HepG2 (cell line): ENCODE results near the gene TNFAIP1. TPM values are rescaled to one million over a fixed set of nuclear protein-coding genes. Genes with fewer than 3 reads are reported as not detected.

Experiments used
- ATAC-seq: fragments of 200-7000 bp; cut with Tn5 transposase; 3 replicates; pipeline ENCODE4 v1.9.1; 2020; ENCODE audit warnings: mild to moderate bottlenecking, moderate library complexity
- BruUV-seq: library from RNA; stranded (reverse); fragments of 400-500 nt; replicated peaks from 2 replicates; lab custom pipeline; 2021; lab: Mats Ljungman, UMichigan
- CTCF ChIA-PET: fragments of 300-600 bp; formaldehyde crosslinking; extraction: SDS; loops from one replicate; lab custom pipeline; 2021; ENCODE audit warnings: low total read pairs, inconsistent platforms, low intra/inter-chr PET ratio; lab: Yijun Ruan, JAX
- POLR2A ChIA-PET: fragments of 350-600 bp; sonication (Branson Sonifier 250); formaldehyde crosslinking; loops from one replicate; lab custom pipeline; 2020; ENCODE audit warnings: antibody characterized with exemption, inconsistent platforms; lab: Yijun Ruan, JAX
- DNase-seq: peaks from one replicate; pipeline ENCODE4 v3.0.0-alpha.2; 2015; ENCODE audit warnings: low spot score
- FAIRE-seq: peaks from 3 replicates; lab custom pipeline; 2011; peaks lifted over from hg19 to GRCh38; lab: Jason Lieb, UNC
- H2AFZ ChIP-seq: one replicate; pipeline ENCODE4 v1.6.1; 2011; ENCODE audit warnings: low read length, inconsistent platforms
- H3K27ac ChIP-seq: fragments of 300-600 bp; 3 replicates; pipeline ENCODE4 v1.8.0; 2011; ENCODE audit warnings: mixed run types, mild to moderate bottlenecking, mixed read lengths, low read length, inconsistent platforms; ENCODE audit not compliant: insufficient read depth; ENCODE audit errors: extremely low read length
- H3K27me3 ChIP-seq, 2 experiments: fragments of 200-600 bp in 1 of 2; 2 replicates in 1 of 2; 3 replicates in 1 of 2; pipeline versions ENCODE4 v1.6.0 to v1.8.0; 2011; ENCODE audit warnings: low read length in 2 of 2, mild to moderate bottlenecking in 2 of 2, moderate library complexity in 2 of 2, inconsistent platforms in 1 of 2; ENCODE audit not compliant: insufficient read depth in 2 of 2, control insufficient read depth in 1 of 2
- H3K36me3 ChIP-seq, 2 experiments: fragments of 200-600 bp in 1 of 2; replicated peaks in 1 of 2; 2 replicates in 1 of 2; 3 replicates in 1 of 2; pipeline versions ENCODE4 v1.5.1 to v1.8.0; 2011; ENCODE audit warnings: low read length in 2 of 2, inconsistent platforms in 1 of 2; ENCODE audit not compliant: insufficient read depth in 2 of 2, control insufficient read depth in 1 of 2
- H3K4me1 ChIP-seq: 2 replicates; pipeline ENCODE4 v1.5.1; 2012; ENCODE audit warnings: low read length, inconsistent platforms; ENCODE audit not compliant: insufficient read depth
- H3K4me2 ChIP-seq: 2 replicates; pipeline ENCODE4 v1.6.0; 2011; ENCODE audit warnings: low read depth, low read length, inconsistent platforms
- H3K4me3 ChIP-seq, 3 experiments: fragments of 200-600 bp in 1 of 3; sonication (generic), shearing (Covaris generic) in 1 of 3; replicated peaks in 1 of 3; 2 replicates each; pipeline ENCODE4 v1.5.1; 2011 to 2016; ENCODE audit warnings: low read length in 3 of 3, inconsistent platforms in 2 of 3, low read depth in 2 of 3, mild to moderate bottlenecking in 2 of 3, control low read depth in 1 of 3, mixed read lengths in 1 of 3; ENCODE audit not compliant: insufficient read depth in 1 of 3
- H3K79me2 ChIP-seq: one replicate; pipeline ENCODE4 v1.6.1; 2011; ENCODE audit warnings: low read length, inconsistent platforms; ENCODE audit not compliant: insufficient read depth
- H3K9ac ChIP-seq: 2 replicates; pipeline ENCODE4 v1.6.0; 2011; ENCODE audit warnings: mild to moderate bottlenecking, low read depth, low read length, inconsistent platforms; ENCODE audit not compliant: insufficient read depth
- H3K9me3 ChIP-seq: 2 replicates; pipeline ENCODE4 v1.5.1; 2012; ENCODE audit warnings: mild to moderate bottlenecking, low read length
- H4K20me1 ChIP-seq: 2 replicates; pipeline ENCODE4 v1.6.0; 2011; ENCODE audit warnings: inconsistent platforms, mild to moderate bottlenecking, low read length, moderate library complexity; ENCODE audit not compliant: insufficient read depth
- JUNB ChIP-seq: sonication (generic); formaldehyde crosslinking; IDR thresholded peaks from 2 replicates; pipeline ENCODE4 v1.8.0; 2022; ENCODE audit warnings: missing genetic modification reagents, mild to moderate bottlenecking, borderline replicate concordance
- NCOA1 ChIP-seq: sonication (generic); formaldehyde crosslinking; IDR thresholded peaks from 2 replicates; pipeline ENCODE4 v1.9.0; 2021; ENCODE audit warnings: missing genetic modification reagents
- NFYB ChIP-seq: sonication (generic); formaldehyde crosslinking; IDR thresholded peaks from 2 replicates; pipeline ENCODE4 v1.4.0; 2020; ENCODE audit warnings: missing genetic modification reagents
- NR2F2 ChIP-seq: IDR thresholded peaks from 2 replicates; pipeline ENCODE4 v1.6.1; 2012; ENCODE audit warnings: low read depth, inconsistent platforms, borderline replicate concordance
- REXO4 ChIP-seq: sonication (generic); formaldehyde crosslinking; IDR thresholded peaks from 2 replicates; pipeline ENCODE4 v1.8.0; 2022; ENCODE audit warnings: missing genetic modification reagents, mild to moderate bottlenecking, borderline replicate concordance
- SRSF9 ChIP-seq: fragments of 200-400 bp; formaldehyde crosslinking; IDR thresholded peaks from 2 replicates; pipeline ENCODE4 v1.6.1; 2018; ENCODE audit warnings: borderline replicate concordance, mild to moderate bottlenecking, low read depth, low read length; ENCODE audit not compliant: insufficient read depth, poor library complexity, severe bottlenecking
- TAF1 ChIP-seq: sonication (generic); formaldehyde crosslinking; IDR thresholded peaks from 2 replicates; pipeline ENCODE4 v1.4.0; 2020; ENCODE audit warnings: missing genetic modification reagents
- ZFX ChIP-seq: sonication (generic); formaldehyde crosslinking; IDR thresholded peaks from 2 replicates; pipeline ENCODE4 v1.4.0; 2020; ENCODE audit warnings: mild to moderate bottlenecking, low read depth, missing genetic modification reagents, moderate library complexity
- ZFY ChIP-seq: sonication (generic); formaldehyde crosslinking; IDR thresholded peaks from 2 replicates; pipeline ENCODE4 v1.4.0; 2020; ENCODE audit warnings: missing genetic modification reagents
- ZMYM4 ChIP-seq: sonication (generic); formaldehyde crosslinking; IDR thresholded peaks from 2 replicates; pipeline ENCODE4 v1.8.1; 2023; ENCODE audit warnings: mild to moderate bottlenecking, missing genetic modification reagents
- ZNF24 ChIP-seq: fragments of 450-650 bp; IDR thresholded peaks from 2 replicates; pipeline ENCODE4 v1.6.1; 2017; ENCODE audit warnings: antibody characterized with exemption, mild to moderate bottlenecking
- ZNF317 ChIP-seq: sonication (generic); formaldehyde crosslinking; IDR thresholded peaks from 2 replicates; pipeline ENCODE4 v1.5.0; 2020; ENCODE audit warnings: mild to moderate bottlenecking, missing genetic modification reagents
- WGBS: methylation state at CpG from one replicate; pipeline ENCODE4 v1.1.6; 2017; ENCODE audit warnings: low lambda C conversion rate; 5-methylcytosine and 5-hydroxymethylcytosine counted together
- in situ Hi-C: cut with HindIII; loops from 2 replicates; pipeline ENCODE4 v1.10.0; 2017; ENCODE audit warnings: low pct_unique_long_range_greater_than_20kb; ENCODE audit not compliant: extremely low pct_ligation_motif_present
- intact Hi-C: fragments of 100-400 bp; cut with micrococcal nuclease; formaldehyde crosslinking; loops from one replicate; pipeline ENCODE4 v1.10.0; 2022; ENCODE audit not compliant: unreplicated experiment
- polyA plus RNA-seq, 8 experiments: library from polyadenylated mRNA; depleted of rRNA in 3 of 8; stranded (reverse) in 7 of 8; unstranded in 1 of 8; fragments of >200 nt; fragmentation: Illumina TruSeq in 4 of 8; extraction: Trizol in 4 of 8; gene quantifications; 2 replicates each; pipeline versions ENCODE4 v1.2.1 to v1.2.3, GENCODE V29; 2011 to 2016; ENCODE audit warnings: low read depth in 4 of 8, missing spikeins in 1 of 8, mixed read lengths in 1 of 8; ENCODE audit not compliant: insufficient read depth in 1 of 8
- total RNA-seq, 5 experiments: library from RNA; depleted of rRNA; stranded (reverse); fragments of >200 nt; fragmentation: Illumina TruSeq; extraction: Trizol; gene quantifications; 2 replicates each; pipeline ENCODE4 v1.2.3, GENCODE V29; 2016; ENCODE audit warnings: low read depth in 1 of 5
- TF ChIP-seq, protein P1 (sequence below): sonication (generic); formaldehyde crosslinking; IDR thresholded peaks from 2 replicates; pipeline ENCODE4 v1.4.0; 2020; ENCODE audit warnings: missing genetic modification reagents

TNFAIP1 gene
- total and polyA plus RNA-seq, 2 of the 13 experiments (the other 11 are each of a cell fraction or from before 2014, with no cell fraction given), result 17.5 to 40.6 TPM

DNA sequence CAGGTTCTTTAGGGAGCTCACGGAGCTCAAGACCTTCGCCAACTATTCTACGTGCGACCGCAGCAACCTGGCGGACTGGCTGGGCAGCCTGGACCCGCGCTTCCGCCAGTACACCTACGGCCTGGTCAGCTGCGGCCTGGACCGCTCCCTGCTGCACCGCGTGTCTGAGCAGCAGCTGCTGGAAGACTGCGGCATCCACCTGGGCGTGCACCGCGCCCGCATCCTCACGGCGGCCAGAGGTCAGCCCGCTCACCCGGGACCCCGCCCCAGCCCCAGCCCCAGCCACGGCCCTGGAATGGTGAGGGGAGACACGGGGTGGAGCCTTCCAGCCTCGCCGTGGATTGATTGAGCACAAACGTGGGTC, 49.5 kb downstream of the TNFAIP1 start:
- no peak overlapping the region for H3K9ac ChIP-seq
- no peaks in the 10 kb centered on the region for H3K9me3 ChIP-seq
- no peak overlapping the region for H3K4me3 ChIP-seq
- TF ChIP-seq, protein P1, sequence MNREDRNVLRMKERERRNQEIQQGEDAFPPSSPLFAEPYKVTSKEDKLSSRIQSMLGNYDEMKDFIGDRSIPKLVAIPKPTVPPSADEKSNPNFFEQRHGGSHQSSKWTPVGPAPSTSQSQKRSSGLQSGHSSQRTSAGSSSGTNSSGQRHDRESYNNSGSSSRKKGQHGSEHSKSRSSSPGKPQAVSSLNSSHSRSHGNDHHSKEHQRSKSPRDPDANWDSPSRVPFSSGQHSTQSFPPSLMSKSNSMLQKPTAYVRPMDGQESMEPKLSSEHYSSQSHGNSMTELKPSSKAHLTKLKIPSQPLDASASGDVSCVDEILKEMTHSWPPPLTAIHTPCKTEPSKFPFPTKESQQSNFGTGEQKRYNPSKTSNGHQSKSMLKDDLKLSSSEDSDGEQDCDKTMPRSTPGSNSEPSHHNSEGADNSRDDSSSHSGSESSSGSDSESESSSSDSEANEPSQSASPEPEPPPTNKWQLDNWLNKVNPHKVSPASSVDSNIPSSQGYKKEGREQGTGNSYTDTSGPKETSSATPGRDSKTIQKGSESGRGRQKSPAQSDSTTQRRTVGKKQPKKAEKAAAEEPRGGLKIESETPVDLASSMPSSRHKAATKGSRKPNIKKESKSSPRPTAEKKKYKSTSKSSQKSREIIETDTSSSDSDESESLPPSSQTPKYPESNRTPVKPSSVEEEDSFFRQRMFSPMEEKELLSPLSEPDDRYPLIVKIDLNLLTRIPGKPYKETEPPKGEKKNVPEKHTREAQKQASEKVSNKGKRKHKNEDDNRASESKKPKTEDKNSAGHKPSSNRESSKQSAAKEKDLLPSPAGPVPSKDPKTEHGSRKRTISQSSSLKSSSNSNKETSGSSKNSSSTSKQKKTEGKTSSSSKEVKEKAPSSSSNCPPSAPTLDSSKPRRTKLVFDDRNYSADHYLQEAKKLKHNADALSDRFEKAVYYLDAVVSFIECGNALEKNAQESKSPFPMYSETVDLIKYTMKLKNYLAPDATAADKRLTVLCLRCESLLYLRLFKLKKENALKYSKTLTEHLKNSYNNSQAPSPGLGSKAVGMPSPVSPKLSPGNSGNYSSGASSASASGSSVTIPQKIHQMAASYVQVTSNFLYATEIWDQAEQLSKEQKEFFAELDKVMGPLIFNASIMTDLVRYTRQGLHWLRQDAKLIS (CRISPR knock-in tag), result no peak
- TF ChIP-seq TAF1 (CRISPR knock-in tag) (no peak), NR2F2 (no peak), ZFY (CRISPR knock-in tag) (no peak), JUNB (CRISPR knock-in tag) (no peak), ZNF24 (no peak), ZMYM4 (CRISPR knock-in tag) (no peak), NFYB (CRISPR knock-in tag) (no peak), REXO4 (no peak), NCOA1 (CRISPR knock-in tag) (no peak), SRSF9 (no peak), ZNF317 (CRISPR knock-in tag) (no peak), ZFX (no peak)
- TF ChIP-seq, all 625 proteins: peak for 0
- Histone ChIP-seq H3K27ac (no peak overlapping the region), H3K4me2 (no peak overlapping the region), H3K79me2 (no peaks in the 10 kb centered on the region), H3K27me3 (no peaks in the 10 kb centered on the region), H4K20me1 (no peaks in the 10 kb centered on the region), H3K36me3 (no peaks in the 10 kb centered on the region), H3K4me1 (peaks cover 22% of the 10 kb centered on the region), H2AFZ (no peak overlapping the region)
- DNase-seq (no peak), ATAC-seq (no peak), FAIRE-seq (no peak)
- ChIA-PET POLR2A (interaction anchor here (0.7 kb wide), 1 partner anchor 20 kb away, joined by 3 read pairs; no protein-coding TSS in a partner anchor), CTCF (no interaction called here)
- BruUV-seq, result no TSS peak
- in situ Hi-C loops, result no loop called here
- intact Hi-C loops, result no loop called here
- 82% methylated on average over 14 of the region's 29 CpGs for WGBS
